MCF 10A (cell line): ENCODE results near the gene IPO9. TPM values are rescaled to one million over a fixed set of nuclear protein-coding genes. Genes with fewer than 3 reads are reported as not detected.

Experiments
- BruUV-seq: library from RNA; stranded (reverse); fragments of 400-500 nt; replicated peaks from 2 replicates; lab custom pipeline; 2021; lab: Mats Ljungman, UMichigan
- CTCF ChIA-PET: fragments of 300-600 bp; sonication (Branson Sonifier 250); formaldehyde crosslinking; extraction: SDS; loops from one replicate; lab custom pipeline; 2021; ENCODE audit warnings: antibody characterized with exemption, inconsistent platforms; lab: Yijun Ruan, JAX
- POLR2A ChIA-PET: fragments of 300-600, 350-650 bp; sonication (Branson Sonifier 250); formaldehyde crosslinking; extraction: SDS; loops from one replicate; lab custom pipeline; 2020; ENCODE audit warnings: antibody characterized with exemption, inconsistent platforms; lab: Yijun Ruan, JAX
- DNase-seq: peaks from one replicate; pipeline ENCODE4 v3.0.0-alpha.2; 2018; ENCODE audit not compliant: unreplicated experiment
- H3K27ac Mint-ChIP-seq: one replicate; pipeline ENCODE4 v1.8.0; 2022; ENCODE audit warnings: mild to moderate bottlenecking, low read depth, mixed read lengths; ENCODE audit not compliant: unreplicated experiment
- H3K27me3 Mint-ChIP-seq: one replicate; pipeline ENCODE4 v1.8.0; 2022; ENCODE audit warnings: mixed read lengths; ENCODE audit not compliant: insufficient read depth, unreplicated experiment
- H3K36me3 Mint-ChIP-seq: one replicate; pipeline ENCODE4 v1.8.0; 2022; ENCODE audit warnings: mild to moderate bottlenecking, moderate library complexity, mixed read lengths; ENCODE audit not compliant: insufficient read depth, unreplicated experiment
- H3K4me1 Mint-ChIP-seq: one replicate; pipeline ENCODE4 v1.8.0; 2022; ENCODE audit warnings: mixed read lengths; ENCODE audit not compliant: insufficient read depth, unreplicated experiment
- H3K4me3 Mint-ChIP-seq: one replicate; pipeline ENCODE4 v1.8.0; 2022; ENCODE audit warnings: mild to moderate bottlenecking, moderate library complexity, mixed read lengths; ENCODE audit not compliant: unreplicated experiment
- H3K9me3 Mint-ChIP-seq: one replicate; pipeline ENCODE4 v1.8.0; 2022; ENCODE audit warnings: mixed read lengths; ENCODE audit not compliant: unreplicated experiment
- intact Hi-C: fragments of 100-400 bp; cut with micrococcal nuclease; formaldehyde crosslinking; loops from 2 replicates; pipeline ENCODE4 v1.14.1; 2022
- total RNA-seq: library from RNA; stranded (reverse); gene quantifications from 2 replicates; pipeline ENCODE4 v1.2.3, GENCODE V29; 2022
- TF ChIP-seq, protein P1 (sequence below): fragments of 200-600 bp; IDR thresholded peaks from one replicate; pipeline ENCODE4 v1.8.0; 2022; ENCODE audit warnings: antibody characterized with exemption, mild to moderate bottlenecking; ENCODE audit not compliant: unreplicated experiment

Gene IPO9
- total RNA-seq, 1 experiment from 2014 or later: 117 TPM

- Mint-ChIP-seq H3K27me3 (peaks cover 21% of the 10 kb centered on the region), H3K4me1 (peaks cover 34% of the 10 kb centered on the region), H3K9me3 (no peaks in the 10 kb centered on the region), H3K27ac (no peak overlapping the region), H3K36me3 (peaks cover 6% of the 10 kb centered on the region), H3K4me3 (no peak overlapping the region)
- CTCF ChIA-PET: interaction anchor here (1.2 to 9.2 kb wide), 3 partner anchors 19 to 215 kb away, joined by 3 to 83 read pairs (median 6); no protein-coding TSS in a partner anchor
- no TSS peak for BruUV-seq
- peak; percentile 52 for DNase-seq
- intact Hi-C loops: no loop called here
- POLR2A ChIA-PET: interaction anchor here (0.6 to 1.5 kb wide), 4 partner anchors 31 to 425 kb away, joined by 3 to 4 read pairs (median 4); no protein-coding TSS in a partner anchor
- TF ChIP-seq, protein P1, sequence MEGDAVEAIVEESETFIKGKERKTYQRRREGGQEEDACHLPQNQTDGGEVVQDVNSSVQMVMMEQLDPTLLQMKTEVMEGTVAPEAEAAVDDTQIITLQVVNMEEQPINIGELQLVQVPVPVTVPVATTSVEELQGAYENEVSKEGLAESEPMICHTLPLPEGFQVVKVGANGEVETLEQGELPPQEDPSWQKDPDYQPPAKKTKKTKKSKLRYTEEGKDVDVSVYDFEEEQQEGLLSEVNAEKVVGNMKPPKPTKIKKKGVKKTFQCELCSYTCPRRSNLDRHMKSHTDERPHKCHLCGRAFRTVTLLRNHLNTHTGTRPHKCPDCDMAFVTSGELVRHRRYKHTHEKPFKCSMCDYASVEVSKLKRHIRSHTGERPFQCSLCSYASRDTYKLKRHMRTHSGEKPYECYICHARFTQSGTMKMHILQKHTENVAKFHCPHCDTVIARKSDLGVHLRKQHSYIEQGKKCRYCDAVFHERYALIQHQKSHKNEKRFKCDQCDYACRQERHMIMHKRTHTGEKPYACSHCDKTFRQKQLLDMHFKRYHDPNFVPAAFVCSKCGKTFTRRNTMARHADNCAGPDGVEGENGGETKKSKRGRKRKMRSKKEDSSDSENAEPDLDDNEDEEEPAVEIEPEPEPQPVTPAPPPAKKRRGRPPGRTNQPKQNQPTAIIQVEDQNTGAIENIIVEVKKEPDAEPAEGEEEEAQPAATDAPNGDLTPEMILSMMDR: no peak
These were observed 85.7 kb downstream of the IPO9 start for GRCh38 chr1:201914456-201915235.

DNA sequence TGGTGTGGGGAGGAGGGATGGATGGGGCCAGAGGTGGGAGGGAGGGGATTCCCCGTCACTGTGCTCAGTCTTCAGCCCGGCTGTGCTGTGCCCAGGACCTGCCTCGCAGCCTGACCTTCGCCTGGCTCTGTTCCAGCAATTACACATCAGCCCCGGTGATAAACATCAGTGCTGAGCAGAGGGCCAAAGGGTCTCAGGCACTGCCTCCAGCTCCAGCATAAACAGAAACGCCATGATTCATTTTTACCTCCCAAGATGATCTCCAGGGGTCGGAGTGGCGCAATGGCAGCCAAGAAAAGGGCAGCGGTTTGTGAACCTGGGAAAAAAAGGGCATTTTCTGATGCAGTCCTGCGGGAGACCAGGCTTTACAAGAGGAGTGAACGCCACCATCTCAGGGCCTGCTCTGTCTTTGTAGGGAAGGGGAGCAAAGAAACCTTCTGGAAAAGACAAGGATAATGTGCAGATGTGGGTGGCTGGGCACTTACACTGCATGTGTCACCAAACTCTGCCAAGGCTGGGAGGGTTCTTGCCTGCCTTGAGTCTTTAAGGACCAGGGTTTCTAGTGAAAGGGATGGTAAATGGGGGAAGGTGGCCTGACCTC lies 87.8 kb downstream of the IPO9 start:
- intact Hi-C loops: no loop called here
- Mint-ChIP-seq H3K36me3 (peaks cover 6% of the 10 kb centered on the region), H3K4me3 (no peak overlapping the region), H3K27me3 (peaks cover 11% of the 10 kb centered on the region), H3K27ac (no peak overlapping the region), H3K9me3 (no peaks in the 10 kb centered on the region), H3K4me1 (peaks cover 34% of the 10 kb centered on the region)
- peak; percentile 100 for DNase-seq
- POLR2A ChIA-PET: interaction anchor here (0.6 to 2.9 kb wide), 12 partner anchors 17 to 226 kb away, joined by 3 to 24 read pairs (median 4); partner anchors contain the start of genes RNPEP, SHISA4 and TIMM17A
- CTCF ChIA-PET: interaction anchor here (0.5 to 9.2 kb wide), 7 partner anchors 21 to 1123 kb away, joined by 3 to 83 read pairs (median 5); no protein-coding TSS in a partner anchor
- no TSS peak for BruUV-seq
- TF ChIP-seq, protein P1: no peak

DNA sequence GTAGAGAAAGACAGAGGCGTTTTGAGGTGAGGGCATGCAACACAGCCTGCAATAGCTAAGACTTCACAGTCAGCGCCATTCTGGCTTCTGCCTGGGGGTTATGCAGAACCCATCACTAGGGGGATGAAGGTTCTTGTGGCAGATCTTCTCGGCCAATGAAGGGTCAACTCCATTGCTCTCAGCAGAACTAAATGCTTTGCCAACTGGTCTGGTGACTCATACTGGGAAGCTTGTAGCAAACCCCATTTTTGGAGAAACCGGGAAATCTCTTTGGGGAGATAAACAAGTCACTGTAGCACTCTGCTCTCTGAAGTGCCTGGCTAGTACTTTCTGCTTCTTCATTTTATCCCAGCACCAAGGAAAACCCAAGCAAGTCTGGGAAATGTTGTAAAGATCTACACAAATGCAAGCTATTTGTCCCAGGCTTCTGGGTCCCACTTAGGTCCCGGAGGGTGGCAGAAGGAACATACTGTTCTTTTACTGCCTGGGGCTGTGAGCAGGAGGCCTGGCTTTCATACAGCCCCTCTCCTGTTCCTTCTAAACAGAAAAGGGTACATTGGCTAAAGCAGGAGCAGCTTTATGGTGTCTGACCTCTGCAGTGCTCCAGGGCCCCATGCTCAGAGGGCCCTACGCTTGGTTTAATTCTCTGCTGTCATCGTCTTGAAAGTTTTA lies 88.5 kb downstream of the IPO9 start:
- Mint-ChIP-seq H3K36me3 (peaks cover 6% of the 10 kb centered on the region), H3K4me1 (peaks cover 34% of the 10 kb centered on the region), H3K27me3 (peaks cover 11% of the 10 kb centered on the region), H3K4me3 (no peak overlapping the region), H3K9me3 (no peaks in the 10 kb centered on the region), H3K27ac (peak overlapping the region; percentile 11)
- BruUV-seq: no TSS peak
- intact Hi-C loops: no loop called here
- TF ChIP-seq, protein P1: no peak
- DNase-seq: peak; percentile 96
- ChIA-PET POLR2A (interaction anchor here (0.7 to 2.9 kb wide), 16 partner anchors 13 to 429 kb away, joined by 3 to 24 read pairs (median 3); partner anchors contain the start of genes RNPEP and TIMM17A), CTCF (interaction anchor here (0.6 to 9.2 kb wide), 9 partner anchors 21 to 1122 kb away, joined by 3 to 83 read pairs (median 4); no protein-coding TSS in a partner anchor)
